Measurements from ENCODE around the gene CHD9. TPM values are rescaled to one million over a fixed set of nuclear protein-coding genes. Genes with fewer than 3 reads are reported as not detected.

Gene CHD9
- total RNA-seq, 1 experiment from 2014 or later = 25.4 TPM

GRCh38 chr16:53043428-53043831 is 11.4 kb upstream of the CHD9 start:
- Histone ChIP-seq H3K27me3 (ENCODE audit: control insufficient read depth, insufficient read depth, low read length) (no peaks in the 10 kb centered on the region), H3K4me3 (ENCODE audit: low read depth in 2 of 2, low read length in 2 of 2) (no peak overlapping the region), H3K9me3 (ENCODE audit: control insufficient read depth, insufficient read depth, low read depth, low read length) (no peaks in the 10 kb centered on the region), H3K27ac (ENCODE audit: low read length) (no peak overlapping the region), H3K36me3 (ENCODE audit: control insufficient read depth, insufficient read depth, low read length) (no peaks in the 10 kb centered on the region), H3K4me1 (ENCODE audit: control insufficient read depth, insufficient read depth, low read length) (no peaks in the 10 kb centered on the region)
- BruUV-seq (replicated peaks) = no TSS peak
- ChIA-PET CTCF (no interaction called here), POLR2A (no interaction called here)
- TF ChIP-seq TCF7L2 (IDR thresholded peaks at IDR 0.05; ENCODE audit: low read depth, low read length) = no peak
- TF ChIP-seq REST (IDR thresholded peaks at IDR 0.05; ENCODE audit: insufficient read depth in 1 of 2, low read depth in 2 of 2, low read length in 1 of 2) = no peak
- TF ChIP-seq CTCF (IDR thresholded peaks at IDR 0.05) = no peak
- no peak for TF ChIP-seq SIN3A (IDR thresholded peaks at IDR 0.05; ENCODE audit: borderline replicate concordance, insufficient read depth, low read depth, low read length)
- no peak for TF ChIP-seq POLR2AphosphoS5 (IDR thresholded peaks at IDR 0.05; ENCODE audit: low read depth, low read length)
- intact Hi-C loops (cut with micrococcal nuclease; ENCODE audit: unreplicated experiment) (no loop called here), in situ Hi-C loops (cut with HindIII; ENCODE audit: low pct_unique_long_range_greater_than_20kb, low sequenced_read_pairs) (no loop called here)
- ATAC-seq (no peak), DNase-seq (ENCODE audit: low read depth, low spot score) (no peak)

DNA sequence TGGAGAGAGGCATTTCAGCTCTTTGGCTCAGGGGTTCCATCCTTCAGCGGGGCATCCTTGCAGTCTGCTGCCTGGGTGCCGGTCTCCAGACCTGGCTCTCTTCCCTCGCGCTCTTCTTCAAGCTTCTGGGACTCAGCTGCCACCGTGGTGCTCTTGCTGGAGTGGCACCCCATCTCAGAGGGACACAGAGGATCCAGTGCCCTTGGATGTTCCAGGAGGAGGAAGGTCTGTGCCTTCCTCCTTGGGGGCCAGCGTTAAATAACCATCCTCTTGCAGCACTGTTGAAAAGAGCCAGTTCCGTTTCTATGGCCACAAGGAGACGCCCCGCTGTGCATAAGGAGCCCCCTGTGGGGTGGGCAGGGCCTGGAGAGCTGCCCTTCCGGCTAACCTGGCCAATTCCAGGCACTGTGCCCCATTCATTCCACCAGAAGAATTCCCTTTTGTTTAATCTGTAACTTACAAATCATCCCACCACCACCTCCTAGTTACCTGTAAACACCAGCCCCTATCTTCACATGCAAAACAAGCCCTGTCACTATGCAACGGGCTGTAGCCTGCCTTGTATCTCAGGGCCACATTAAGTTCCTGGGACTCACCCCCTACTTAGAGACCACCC is 10.7 kb upstream of the CHD9 start:
- Histone ChIP-seq H3K36me3 (ENCODE audit: control insufficient read depth, insufficient read depth, low read length) (no peaks in the 10 kb centered on the region), H3K4me3 (ENCODE audit: low read depth in 2 of 2, low read length in 2 of 2) (no peak overlapping the region), H3K27me3 (ENCODE audit: control insufficient read depth, insufficient read depth, low read length) (no peaks in the 10 kb centered on the region), H3K4me1 (ENCODE audit: control insufficient read depth, insufficient read depth, low read length) (no peaks in the 10 kb centered on the region), H3K9me3 (ENCODE audit: control insufficient read depth, insufficient read depth, low read depth, low read length) (no peaks in the 10 kb centered on the region), H3K27ac (ENCODE audit: low read length) (no peak overlapping the region)
- TF ChIP-seq CTCF (IDR thresholded peaks at IDR 0.05) (no peak), SIN3A (IDR thresholded peaks at IDR 0.05; ENCODE audit: borderline replicate concordance, insufficient read depth, low read depth, low read length) (no peak), TCF7L2 (IDR thresholded peaks at IDR 0.05; ENCODE audit: low read depth, low read length) (no peak), REST (IDR thresholded peaks at IDR 0.05; ENCODE audit: insufficient read depth in 1 of 2, low read depth in 2 of 2, low read length in 1 of 2) (no peak), POLR2AphosphoS5 (IDR thresholded peaks at IDR 0.05; ENCODE audit: low read depth, low read length) (no peak)
- POLR2A ChIA-PET = no interaction called here
- DNase-seq (ENCODE audit: low read depth, low spot score) = no peak
- ATAC-seq = no peak
- CTCF ChIA-PET = no interaction called here
- BruUV-seq (replicated peaks) = no TSS peak
- intact Hi-C loops (cut with micrococcal nuclease; ENCODE audit: unreplicated experiment) (no loop called here), in situ Hi-C loops (cut with HindIII; ENCODE audit: low pct_unique_long_range_greater_than_20kb, low sequenced_read_pairs) (no loop called here)
